OCI-LY3 (cell line): ENCODE data around the gene DHFR.

Source experiments
- H2AFZ ChIP-seq: fragments of 200-600, 300-600 bp; shearing (Covaris generic); 2 replicates; pipeline ENCODE4 v1.6.0; 2014; ENCODE audit warnings: antibody characterized with exemption, low read depth, low read length
- H3K27ac ChIP-seq: fragments of 200-600, 300-600 bp; sonication (generic); 2 replicates; pipeline ENCODE4 v1.5.1; 2014; ENCODE audit warnings: mild to moderate bottlenecking, low read length, moderate library complexity, mixed read lengths
- H3K27me3 ChIP-seq: fragments of 200-600, 300-600 bp; sonication (generic); 2 replicates; pipeline ENCODE4 v1.6.1; 2014; ENCODE audit warnings: low read depth, low read length, mixed read lengths
- H3K36me3 ChIP-seq: fragments of 200-600, 300-600 bp; sonication (generic); replicated peaks from 2 replicates; pipeline ENCODE3; 2014; ENCODE audit warnings: low read depth, low read length, mixed read lengths
- H3K4me1 ChIP-seq: fragments of 300-600, 200-600 bp; sonication (generic); 2 replicates; pipeline ENCODE4 v1.6.1; 2014; ENCODE audit warnings: low read length, mixed read lengths
- H3K4me2 ChIP-seq: fragments of 200-600, 300-600 bp; sonication (generic); 2 replicates; pipeline ENCODE4 v1.6.1; 2014; ENCODE audit warnings: low read length, mixed read lengths
- H3K4me3 ChIP-seq: fragments of 300-600, 200-600 bp; sonication (generic); 2 replicates; pipeline ENCODE4 v1.5.1; 2014; ENCODE audit warnings: antibody characterized with exemption, mild to moderate bottlenecking, low read length, moderate library complexity
- H3K79me2 ChIP-seq: fragments of 300-600, 200-600 bp; shearing (Covaris generic); 2 replicates; pipeline ENCODE4 v1.6.1; 2014; ENCODE audit warnings: mild to moderate bottlenecking, low read length, mixed read lengths
- H3K9ac ChIP-seq: fragments of 300-600, 200-600 bp; shearing (Covaris generic); 2 replicates; pipeline ENCODE4 v1.6.0; 2014; ENCODE audit warnings: mild to moderate bottlenecking, low read length, moderate library complexity
- H3K9me3 ChIP-seq: fragments of 200-600, 300-600 bp; shearing (Covaris generic); 2 replicates; pipeline ENCODE4 v1.6.1; 2014; ENCODE audit warnings: low read length, mixed read lengths; ENCODE audit not compliant: insufficient read depth
- H4K20me1 ChIP-seq: fragments of 200-600, 300-600 bp; sonication (generic); 2 replicates; pipeline ENCODE4 v1.6.1; 2016; ENCODE audit warnings: low read length, mixed read lengths; ENCODE audit not compliant: insufficient read depth
- CTCF ChIP-seq: fragments of 200-600, 300-600 bp; sonication (generic); IDR thresholded peaks from 2 replicates; pipeline ENCODE4 v1.5.1; 2014; ENCODE audit warnings: antibody characterized with exemption, low read length, low read depth
- EZH2phosphoT487 ChIP-seq: fragments of 200-600 bp; shearing (Covaris generic); IDR thresholded peaks from 2 replicates; pipeline ENCODE4 v1.6.1; 2018; ENCODE audit warnings: antibody characterized with exemption, mixed run types, low read depth

The DHFR gene

GRCh38 chr5:80622756-80623155, 32.0 kb downstream of the DHFR start:
- Histone ChIP-seq H3K36me3 (no peaks in the 10 kb centered on the region), H4K20me1 (no peaks in the 10 kb centered on the region), H2AFZ (no peak overlapping the region), H3K27ac (no peak overlapping the region), H3K9ac (no peak overlapping the region), H3K4me1 (no peaks in the 10 kb centered on the region), H3K4me3 (no peak overlapping the region), H3K9me3 (no peaks in the 10 kb centered on the region), H3K79me2 (no peaks in the 10 kb centered on the region), H3K27me3 (no peaks in the 10 kb centered on the region), H3K4me2 (no peak overlapping the region)
- no peak for TF ChIP-seq CTCF
- no peak for TF ChIP-seq EZH2phosphoT487

GRCh38 chr5:80620211-80620610, 34.6 kb downstream of the DHFR start:
- H3K4me1 ChIP-seq, result no peaks in the 10 kb centered on the region
- no peaks in the 10 kb centered on the region for H3K36me3 ChIP-seq
- no peaks in the 10 kb centered on the region for H3K79me2 ChIP-seq
- H3K27ac ChIP-seq, result no peak overlapping the region
- no peaks in the 10 kb centered on the region for H4K20me1 ChIP-seq
- no peaks in the 10 kb centered on the region for H3K27me3 ChIP-seq
- no peaks in the 10 kb centered on the region for H3K9me3 ChIP-seq
- no peak overlapping the region for H3K9ac ChIP-seq
- TF ChIP-seq CTCF (no peak), EZH2phosphoT487 (no peak)
- H3K4me2 ChIP-seq, result no peak overlapping the region
- H2AFZ ChIP-seq, result no peak overlapping the region
- no peak overlapping the region for H3K4me3 ChIP-seq

- Histone ChIP-seq H3K9ac (no peak overlapping the region), H3K27ac (no peak overlapping the region), H3K4me3 (no peak overlapping the region), H2AFZ (no peak overlapping the region), H4K20me1 (no peaks in the 10 kb centered on the region), H3K9me3 (no peaks in the 10 kb centered on the region), H3K36me3 (no peaks in the 10 kb centered on the region), H3K79me2 (no peaks in the 10 kb centered on the region), H3K4me2 (no peak overlapping the region), H3K27me3 (no peaks in the 10 kb centered on the region), H3K4me1 (no peaks in the 10 kb centered on the region)
- TF ChIP-seq EZH2phosphoT487 (no peak), CTCF (no peak)
Observed at GRCh38 chr5:80619086-80619485, 35.7 kb downstream of the DHFR start.

GRCh38 chr5:80618438-80618837, 36.3 kb downstream of the DHFR start:
- H3K4me1 ChIP-seq, result no peaks in the 10 kb centered on the region
- no peak overlapping the region for H3K9ac ChIP-seq
- TF ChIP-seq CTCF, result no peak
- no peaks in the 10 kb centered on the region for H3K36me3 ChIP-seq
- no peaks in the 10 kb centered on the region for H3K27me3 ChIP-seq
- H4K20me1 ChIP-seq, result no peaks in the 10 kb centered on the region
- H3K79me2 ChIP-seq, result no peaks in the 10 kb centered on the region
- no peak overlapping the region for H3K4me3 ChIP-seq
- no peaks in the 10 kb centered on the region for H3K9me3 ChIP-seq
- no peak overlapping the region for H3K4me2 ChIP-seq
- no peak overlapping the region for H3K27ac ChIP-seq
- no peak overlapping the region for H2AFZ ChIP-seq
